Keratinocyte (primary cell): Measurements from ENCODE around the gene BBOX1.

Experiments
- EZH2 ChIP-seq: IDR thresholded peaks from one replicate; pipeline ENCODE4 v1.6.1; 2012; ENCODE audit warnings: inconsistent platforms, mild to moderate bottlenecking, low read length, moderate library complexity
- TF ChIP-seq, protein P1 (sequence below), 3 experiments: IDR thresholded peaks in 1 of 3; conservative IDR thresholded peaks in 1 of 3; optimal IDR thresholded peaks in 1 of 3; 2 replicates in 2 of 3; 3 replicates in 1 of 3; pipeline versions ENCODE3 to v1.5.1; 2011; ENCODE audit warnings: low read length in 3 of 3, mild to moderate bottlenecking in 3 of 3, moderate library complexity in 2 of 3, control low read depth in 1 of 3, inconsistent platforms in 1 of 3; ENCODE audit not compliant: insufficient read depth in 2 of 3; ENCODE audit errors: extremely low read depth in 1 of 3

DNA sequence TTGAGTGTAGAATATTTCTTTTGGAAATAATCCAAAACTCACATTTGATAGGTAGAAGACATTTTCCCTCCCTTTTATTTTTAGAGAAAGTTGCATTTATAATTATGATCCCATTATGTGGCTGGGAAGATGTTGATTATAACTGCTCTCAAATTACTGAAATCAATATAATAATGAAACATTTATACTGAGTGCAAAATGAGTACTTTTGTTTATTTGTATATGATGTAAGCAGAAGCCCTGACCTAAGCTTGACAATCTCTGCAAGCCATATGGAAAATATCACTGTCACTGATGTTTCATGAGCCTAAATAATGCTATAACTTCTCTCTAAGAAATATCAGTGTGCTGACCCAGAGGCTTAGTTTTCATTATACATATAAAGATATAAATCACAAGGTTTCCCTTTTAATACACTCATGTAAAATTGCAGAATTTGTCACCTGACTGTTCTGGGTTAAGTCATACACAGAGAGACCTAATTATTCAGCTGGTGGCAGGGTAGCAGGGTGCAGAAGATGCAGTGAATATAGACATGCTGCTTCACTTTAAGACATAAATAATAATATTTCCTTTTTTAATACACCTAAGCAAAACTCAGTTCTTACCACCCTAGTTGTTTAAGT, 99.2 kb downstream of the BBOX1 start:
- no peak for TF ChIP-seq EZH2
- TF ChIP-seq, protein P1, sequence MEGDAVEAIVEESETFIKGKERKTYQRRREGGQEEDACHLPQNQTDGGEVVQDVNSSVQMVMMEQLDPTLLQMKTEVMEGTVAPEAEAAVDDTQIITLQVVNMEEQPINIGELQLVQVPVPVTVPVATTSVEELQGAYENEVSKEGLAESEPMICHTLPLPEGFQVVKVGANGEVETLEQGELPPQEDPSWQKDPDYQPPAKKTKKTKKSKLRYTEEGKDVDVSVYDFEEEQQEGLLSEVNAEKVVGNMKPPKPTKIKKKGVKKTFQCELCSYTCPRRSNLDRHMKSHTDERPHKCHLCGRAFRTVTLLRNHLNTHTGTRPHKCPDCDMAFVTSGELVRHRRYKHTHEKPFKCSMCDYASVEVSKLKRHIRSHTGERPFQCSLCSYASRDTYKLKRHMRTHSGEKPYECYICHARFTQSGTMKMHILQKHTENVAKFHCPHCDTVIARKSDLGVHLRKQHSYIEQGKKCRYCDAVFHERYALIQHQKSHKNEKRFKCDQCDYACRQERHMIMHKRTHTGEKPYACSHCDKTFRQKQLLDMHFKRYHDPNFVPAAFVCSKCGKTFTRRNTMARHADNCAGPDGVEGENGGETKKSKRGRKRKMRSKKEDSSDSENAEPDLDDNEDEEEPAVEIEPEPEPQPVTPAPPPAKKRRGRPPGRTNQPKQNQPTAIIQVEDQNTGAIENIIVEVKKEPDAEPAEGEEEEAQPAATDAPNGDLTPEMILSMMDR (optimal IDR thresholded peaks at IDR 0.05 in 1 of 3, IDR thresholded peaks at IDR 0.05 in 1 of 3, conservative IDR thresholded peaks at IDR 0.05 in 1 of 3; ENCODE audit: extremely low read depth in 1 of 3, insufficient read depth in 2 of 3, low read length in 3 of 3): no peak
